ENCODE measurements around the gene KIF25.
"Not testable (repeated sequence)": the region's sequence is repeated elsewhere in the genome, so short reads cannot be mapped to it uniquely, and the experiment has no call there.

Gene KIF25

DNA sequence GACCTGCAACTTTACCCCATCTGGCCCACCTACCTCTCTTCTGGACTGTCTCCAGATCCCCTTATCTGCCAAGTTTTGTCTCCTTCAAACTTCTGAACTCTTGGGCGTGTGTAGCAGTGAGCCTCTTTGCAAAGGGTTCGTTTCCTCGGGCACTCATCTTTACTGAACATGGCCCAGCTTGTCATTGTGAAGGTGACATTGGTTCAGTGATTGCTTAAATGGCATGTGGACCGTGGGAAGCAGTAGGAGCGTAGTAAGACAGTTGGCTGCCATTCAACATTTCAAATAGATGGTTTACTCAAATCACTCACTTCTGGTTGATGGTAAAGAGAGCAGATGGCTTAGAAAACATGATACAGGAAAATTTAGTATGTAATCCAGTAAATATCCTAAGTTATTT, 34.8 kb upstream of the KIF25 start:
- Histone ChIP-seq H3K4me1 (ENCODE audit: insufficient read depth, low read length) (no peaks in the 10 kb centered on the region), H3K4me3 (ENCODE audit: low read depth in 1 of 2, low read length in 2 of 2) (no peak overlapping the region), H3K9me3 (ENCODE audit: low read length) (no peaks in the 10 kb centered on the region), H3K27me3 (ENCODE audit: control insufficient read depth in 1 of 2, insufficient read depth in 2 of 2, low read length in 2 of 2) (no peaks in the 10 kb centered on the region), H3K9ac (ENCODE audit: low read length) (no peak overlapping the region), H3K36me3 (ENCODE audit: insufficient read depth, low read length) (peaks cover 33% of the 10 kb centered on the region), H3K27ac (ENCODE audit: low read depth, low read length) (no peak overlapping the region)

DNA sequence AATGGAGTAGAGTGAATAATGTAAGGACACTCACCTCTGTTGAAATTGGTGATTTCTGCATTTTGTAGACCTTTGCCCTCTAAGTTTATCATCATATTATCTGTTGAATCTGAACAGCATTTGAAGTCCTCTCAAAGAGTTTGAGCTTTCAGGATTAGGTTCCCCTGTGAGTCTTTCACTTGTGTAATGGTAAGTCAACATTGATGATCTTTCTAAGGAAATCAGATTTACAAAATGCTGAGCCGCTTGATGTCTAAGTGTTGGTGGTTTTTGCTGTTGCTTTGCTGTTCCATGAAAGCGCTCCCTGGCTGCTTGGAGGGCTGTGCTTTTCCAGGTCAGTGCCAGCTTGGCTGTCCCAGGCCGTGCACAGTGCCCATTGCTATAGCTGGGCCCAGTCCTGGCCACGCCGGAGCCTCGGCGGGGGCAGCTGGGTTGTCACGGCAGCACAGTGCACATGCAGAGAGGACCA, 33.8 kb upstream of the KIF25 start:
- no peak overlapping the region for H3K27ac ChIP-seq (ENCODE audit: low read depth, low read length)
- no peaks in the 10 kb centered on the region for H3K27me3 ChIP-seq (ENCODE audit: control insufficient read depth in 1 of 2, insufficient read depth in 2 of 2, low read length in 2 of 2)
- no peaks in the 10 kb centered on the region for H3K4me1 ChIP-seq (ENCODE audit: insufficient read depth, low read length)
- H3K4me3 ChIP-seq (ENCODE audit: low read depth in 1 of 2, low read length in 2 of 2): no peak overlapping the region
- H3K9ac ChIP-seq (ENCODE audit: low read length): no peak overlapping the region
- H3K36me3 ChIP-seq (ENCODE audit: insufficient read depth, low read length): peaks cover 31% of the 10 kb centered on the region
- H3K9me3 ChIP-seq (ENCODE audit: low read length): no peaks in the 10 kb centered on the region

DNA sequence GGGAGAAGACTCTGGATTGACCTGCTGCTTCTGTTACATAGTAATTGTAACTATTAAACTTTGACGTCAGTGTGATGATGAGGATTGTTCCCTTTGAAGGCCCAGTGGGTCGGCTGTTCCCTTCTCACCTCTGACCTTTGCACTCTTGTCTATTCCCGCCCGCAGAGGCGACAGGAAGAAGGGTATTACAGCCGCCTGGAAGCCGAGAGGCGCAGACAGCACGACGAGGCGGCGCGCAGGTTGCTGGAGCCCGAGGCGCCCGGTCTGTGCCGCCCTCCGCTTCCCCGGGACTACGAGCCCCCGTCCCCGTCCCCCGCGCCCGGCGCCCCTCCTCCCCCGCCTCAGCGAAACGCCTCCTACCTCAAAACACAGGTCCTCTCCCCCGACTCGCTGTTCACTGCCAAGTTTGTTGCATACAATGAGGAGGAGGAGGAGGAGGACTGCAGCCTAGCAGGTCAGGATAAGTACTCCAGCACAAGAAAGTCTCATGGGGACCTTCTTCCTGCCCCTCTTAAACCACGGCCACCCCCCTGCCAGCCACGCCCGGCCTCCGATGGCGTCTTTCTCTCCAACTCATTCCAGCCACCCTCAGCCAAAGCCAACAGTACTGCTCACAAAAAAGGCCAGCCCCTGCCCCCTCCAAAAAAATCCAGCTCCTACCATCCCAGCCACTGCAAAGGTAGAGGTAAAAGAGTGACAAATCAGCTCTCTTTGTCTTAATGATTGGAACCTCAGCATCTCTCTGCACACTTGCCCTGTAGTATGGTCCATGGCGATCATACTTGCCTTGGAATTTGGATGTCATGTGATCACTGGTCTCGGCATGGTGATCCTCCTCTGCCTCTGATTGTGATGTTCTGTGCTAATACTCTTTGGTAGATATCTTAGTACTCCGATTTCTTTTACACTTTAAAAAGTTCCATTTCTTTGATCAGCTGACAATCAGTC, 31.6 kb upstream of the KIF25 start:
- H3K4me3 ChIP-seq (ENCODE audit: low read depth in 1 of 2, low read length in 2 of 2): no peak overlapping the region
- H3K36me3 ChIP-seq (ENCODE audit: insufficient read depth, low read length): peaks cover 48% of the 10 kb centered on the region
- H3K27ac ChIP-seq (ENCODE audit: low read depth, low read length): no peak overlapping the region
- H3K4me1 ChIP-seq (ENCODE audit: insufficient read depth, low read length): no peaks in the 10 kb centered on the region
- no peaks in the 10 kb centered on the region for H3K9me3 ChIP-seq (ENCODE audit: low read length)
- H3K9ac ChIP-seq (ENCODE audit: low read length): no peak overlapping the region
- no peaks in the 10 kb centered on the region for H3K27me3 ChIP-seq (ENCODE audit: control insufficient read depth in 1 of 2, insufficient read depth in 2 of 2, low read length in 2 of 2)

DNA sequence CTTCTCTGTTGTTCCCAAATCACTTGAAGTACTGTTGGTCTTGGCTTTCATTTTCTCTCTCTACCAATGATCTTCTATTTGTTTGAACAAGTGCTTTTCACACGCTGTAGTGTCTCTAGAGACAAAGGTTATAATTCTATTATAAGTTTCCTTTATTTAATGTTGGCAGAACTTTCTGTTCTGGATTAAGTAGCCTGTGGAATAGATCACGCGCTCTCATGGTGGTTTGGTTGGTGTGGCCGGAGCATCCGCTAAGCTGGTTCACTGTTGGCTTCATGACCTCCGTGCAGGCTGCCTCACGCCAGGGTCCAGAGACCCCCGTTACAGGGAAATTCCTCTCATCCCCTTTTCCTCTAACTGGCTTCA, 30.9 kb upstream of the KIF25 start:
- no peaks in the 10 kb centered on the region for H3K4me1 ChIP-seq (ENCODE audit: insufficient read depth, low read length)
- no peak overlapping the region for H3K27ac ChIP-seq (ENCODE audit: low read depth, low read length)
- H3K4me3 ChIP-seq (ENCODE audit: low read depth in 1 of 2, low read length in 2 of 2): no peak overlapping the region
- peaks cover 48% of the 10 kb centered on the region for H3K36me3 ChIP-seq (ENCODE audit: insufficient read depth, low read length)
- no peak overlapping the region for H3K9ac ChIP-seq (ENCODE audit: low read length)
- no peaks in the 10 kb centered on the region for H3K27me3 ChIP-seq (ENCODE audit: control insufficient read depth in 1 of 2, insufficient read depth in 2 of 2, low read length in 2 of 2)
- H3K9me3 ChIP-seq (ENCODE audit: low read length): no peaks in the 10 kb centered on the region

DNA sequence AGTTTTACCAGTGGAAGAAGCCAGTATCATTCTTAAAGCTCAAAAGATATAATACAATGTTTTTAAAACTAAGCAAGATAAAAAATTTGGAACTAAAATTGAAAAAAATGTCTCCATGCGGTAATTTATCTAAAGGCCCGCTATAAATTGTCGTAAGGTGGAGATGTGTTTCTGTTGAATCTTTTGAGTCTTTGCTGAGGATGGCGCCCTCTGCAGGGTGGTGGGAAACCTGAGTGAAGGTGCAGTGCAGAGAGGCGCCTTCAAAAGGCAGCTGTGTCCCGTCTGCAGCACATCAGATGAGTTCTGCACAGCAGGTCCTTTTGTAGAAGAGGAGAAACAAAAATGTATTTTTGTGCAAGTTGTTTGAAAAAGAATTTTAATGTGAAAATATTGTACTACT, 29.4 kb upstream of the KIF25 start:
- no peaks in the 10 kb centered on the region for H3K4me1 ChIP-seq (ENCODE audit: insufficient read depth, low read length)
- no peaks in the 10 kb centered on the region for H3K27me3 ChIP-seq (ENCODE audit: control insufficient read depth in 1 of 2, insufficient read depth in 2 of 2, low read length in 2 of 2)
- no peak overlapping the region for H3K27ac ChIP-seq (ENCODE audit: low read depth, low read length)
- H3K4me3 ChIP-seq (ENCODE audit: low read depth in 1 of 2, low read length in 2 of 2): no peak overlapping the region
- peaks cover 41% of the 10 kb centered on the region for H3K36me3 ChIP-seq (ENCODE audit: insufficient read depth, low read length)
- no peak overlapping the region for H3K9ac ChIP-seq (ENCODE audit: low read length)
- no peaks in the 10 kb centered on the region for H3K9me3 ChIP-seq (ENCODE audit: low read length)

DNA sequence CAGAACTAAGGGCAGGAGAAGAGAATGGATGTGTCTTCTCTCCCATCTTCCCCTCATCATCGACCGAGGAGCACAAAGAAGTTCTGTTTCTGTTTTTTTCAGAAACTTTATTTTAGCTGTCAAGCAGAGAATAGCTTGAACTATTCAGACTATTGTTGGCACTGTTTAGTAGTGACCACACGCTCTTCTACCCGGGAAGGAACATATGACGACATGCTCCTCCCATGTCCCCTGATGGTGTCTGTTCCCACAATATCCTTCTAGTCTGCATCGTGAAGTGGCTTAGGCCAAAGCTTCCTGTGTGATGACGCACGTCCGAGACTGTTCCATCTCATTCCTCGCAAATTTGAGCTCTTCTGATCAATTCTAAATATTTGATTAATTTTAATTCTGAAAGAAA, 27.2 kb upstream of the KIF25 start:
- H3K27me3 ChIP-seq (ENCODE audit: control insufficient read depth in 1 of 2, insufficient read depth in 2 of 2, low read length in 2 of 2): no peaks in the 10 kb centered on the region
- no peaks in the 10 kb centered on the region for H3K4me1 ChIP-seq (ENCODE audit: insufficient read depth, low read length)
- no peak overlapping the region for H3K27ac ChIP-seq (ENCODE audit: low read depth, low read length)
- no peak overlapping the region for H3K9ac ChIP-seq (ENCODE audit: low read length)
- peaks cover 34% of the 10 kb centered on the region for H3K36me3 ChIP-seq (ENCODE audit: insufficient read depth, low read length)
- H3K9me3 ChIP-seq (ENCODE audit: low read length): no peaks in the 10 kb centered on the region
- H3K4me3 ChIP-seq (ENCODE audit: low read depth in 1 of 2, low read length in 2 of 2): no peak overlapping the region

DNA sequence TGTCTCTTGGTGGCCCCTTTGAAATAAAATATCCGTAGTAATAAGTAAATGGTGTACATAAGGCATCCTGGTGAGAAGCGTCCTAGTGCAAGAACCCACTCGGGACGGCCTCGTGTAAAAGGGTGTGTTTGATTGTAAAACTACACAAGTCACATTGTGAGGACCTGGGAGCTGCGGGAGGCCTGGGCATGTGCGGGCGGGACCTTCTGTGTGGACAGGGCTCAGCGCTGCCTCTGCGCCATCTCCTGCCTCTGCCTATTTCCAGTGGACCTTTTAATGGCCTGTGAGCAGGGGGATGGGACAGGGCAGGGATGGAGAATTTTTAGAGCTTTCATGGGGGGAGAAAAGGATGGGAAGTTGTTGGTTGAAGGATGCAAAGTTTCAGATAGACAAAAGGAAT, 25.3 kb upstream of the KIF25 start:
- Histone ChIP-seq H3K27ac (ENCODE audit: low read depth, low read length) (no peak overlapping the region), H3K4me3 (ENCODE audit: low read depth in 1 of 2, low read length in 2 of 2) (no peak overlapping the region), H3K9me3 (ENCODE audit: low read length) (no peaks in the 10 kb centered on the region), H3K4me1 (ENCODE audit: insufficient read depth, low read length) (no peaks in the 10 kb centered on the region), H3K27me3 (ENCODE audit: control insufficient read depth in 1 of 2, insufficient read depth in 2 of 2, low read length in 2 of 2) (no peaks in the 10 kb centered on the region), H3K36me3 (ENCODE audit: insufficient read depth, low read length) (peaks cover 18% of the 10 kb centered on the region), H3K9ac (ENCODE audit: low read length) (no peak overlapping the region)

DNA sequence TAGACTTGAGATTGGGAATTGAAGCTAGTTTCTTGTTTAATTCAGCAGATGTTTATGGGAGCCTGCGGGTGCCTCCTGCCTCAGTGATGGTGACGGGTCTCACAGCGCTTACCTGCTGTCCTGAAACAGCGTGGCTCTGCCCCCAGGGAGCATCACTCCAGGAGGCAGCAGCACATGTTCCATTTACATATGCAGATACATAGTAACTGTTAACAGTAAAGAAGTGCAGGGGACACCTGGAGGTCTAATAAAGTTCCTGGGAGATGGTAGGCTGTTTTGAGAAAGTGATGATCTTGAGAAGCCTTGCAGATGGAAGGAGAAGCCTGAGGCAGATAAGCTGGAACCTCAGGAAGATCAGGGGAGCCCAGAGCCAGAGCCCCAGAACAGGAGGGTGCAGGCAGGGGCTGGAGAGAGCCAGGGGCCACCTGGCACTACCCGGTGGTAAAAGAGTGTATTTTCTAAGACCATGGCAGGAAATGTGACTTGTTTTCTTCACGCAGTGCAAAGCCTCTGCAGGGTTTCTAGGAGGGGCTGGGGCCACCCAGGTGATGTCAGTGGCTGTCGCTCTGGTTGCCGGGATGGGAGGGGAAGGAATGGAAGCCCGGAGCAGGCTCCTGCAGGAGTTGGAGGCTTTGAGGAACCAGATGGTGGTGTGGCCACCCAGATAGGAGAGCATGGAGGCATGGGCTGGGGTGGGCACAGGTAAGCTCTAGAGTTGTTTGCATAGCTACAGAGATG, 24.2 kb upstream of the KIF25 start:
- H3K9ac ChIP-seq (ENCODE audit: low read length): no peak overlapping the region
- H3K27me3 ChIP-seq (ENCODE audit: control insufficient read depth in 1 of 2, insufficient read depth in 2 of 2, low read length in 2 of 2): no peaks in the 10 kb centered on the region
- H3K9me3 ChIP-seq (ENCODE audit: low read length): no peaks in the 10 kb centered on the region
- peaks cover 18% of the 10 kb centered on the region for H3K36me3 ChIP-seq (ENCODE audit: insufficient read depth, low read length)
- no peak overlapping the region for H3K27ac ChIP-seq (ENCODE audit: low read depth, low read length)
- H3K4me3 ChIP-seq (ENCODE audit: low read depth in 1 of 2, low read length in 2 of 2): no peak overlapping the region
- no peaks in the 10 kb centered on the region for H3K4me1 ChIP-seq (ENCODE audit: insufficient read depth, low read length)

DNA sequence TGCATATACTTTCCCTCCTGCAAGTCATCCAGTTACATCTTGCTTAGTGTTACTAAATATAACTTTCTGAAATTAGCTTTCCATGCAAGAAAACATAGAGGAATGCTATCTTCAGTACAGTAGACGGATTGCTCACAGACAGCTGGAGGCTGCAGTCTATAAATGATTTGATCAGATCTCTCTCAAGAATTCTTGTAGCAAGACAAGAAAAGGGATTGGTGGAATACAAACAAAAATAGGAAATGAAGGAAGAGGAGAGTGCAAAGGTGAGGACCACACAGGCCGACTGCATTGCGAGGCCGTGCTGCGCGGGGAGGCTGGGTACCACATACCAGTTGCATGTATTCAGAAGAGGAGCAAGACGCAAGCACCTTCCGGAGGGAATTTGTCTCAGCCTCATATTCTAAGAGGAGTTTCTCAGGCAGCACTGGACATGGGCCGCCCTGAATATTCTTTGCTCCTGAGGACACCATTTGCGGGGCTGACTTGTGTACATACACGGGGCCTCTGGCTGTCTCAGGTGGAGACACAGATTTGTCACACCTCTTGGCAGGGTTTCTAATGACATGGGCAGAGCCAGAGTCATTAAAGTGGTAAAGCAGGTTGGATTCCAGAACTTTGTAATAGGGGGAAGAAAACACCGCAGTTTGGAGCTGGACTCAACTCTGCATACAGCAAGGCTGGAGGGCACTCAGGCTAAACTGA, 22.7 kb upstream of the KIF25 start:
- Histone ChIP-seq H3K9ac (ENCODE audit: low read length) (no peak overlapping the region), H3K27ac (ENCODE audit: low read depth, low read length) (no peak overlapping the region), H3K27me3 (ENCODE audit: control insufficient read depth in 1 of 2, insufficient read depth in 2 of 2, low read length in 2 of 2) (no peaks in the 10 kb centered on the region), H3K4me1 (ENCODE audit: insufficient read depth, low read length) (no peaks in the 10 kb centered on the region), H3K9me3 (ENCODE audit: low read length) (no peaks in the 10 kb centered on the region), H3K36me3 (ENCODE audit: insufficient read depth, low read length) (peaks cover 6% of the 10 kb centered on the region), H3K4me3 (ENCODE audit: low read depth in 1 of 2, low read length in 2 of 2) (no peak overlapping the region)

DNA sequence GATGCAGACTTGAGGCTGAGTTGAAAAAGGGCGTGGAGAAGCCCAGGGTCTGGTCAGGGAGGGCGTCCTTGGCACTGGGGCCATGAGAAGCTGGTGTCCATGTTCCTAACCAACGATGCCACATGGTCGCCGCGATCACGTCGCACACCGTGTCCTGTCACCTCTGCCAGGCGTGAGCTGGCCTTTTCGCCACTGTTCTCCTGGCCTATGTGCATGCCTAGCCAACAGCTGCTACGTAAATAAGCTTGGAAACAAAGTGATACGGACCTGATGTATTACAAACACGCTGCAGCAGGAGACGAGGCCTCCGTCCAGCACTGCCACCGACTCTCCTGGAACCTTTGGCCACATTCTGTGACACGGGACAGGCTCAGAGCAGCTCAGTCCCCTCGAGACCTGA, 22.0 kb upstream of the KIF25 start:
- Histone ChIP-seq H3K4me3 (ENCODE audit: low read depth in 1 of 2, low read length in 2 of 2) (no peak overlapping the region), H3K27ac (ENCODE audit: low read depth, low read length) (no peak overlapping the region), H3K27me3 (ENCODE audit: control insufficient read depth in 1 of 2, insufficient read depth in 2 of 2, low read length in 2 of 2) (no peaks in the 10 kb centered on the region), H3K36me3 (ENCODE audit: insufficient read depth, low read length) (no peaks in the 10 kb centered on the region), H3K9me3 (ENCODE audit: low read length) (no peaks in the 10 kb centered on the region), H3K4me1 (ENCODE audit: insufficient read depth, low read length) (no peaks in the 10 kb centered on the region), H3K9ac (ENCODE audit: low read length) (no peak overlapping the region)

DNA sequence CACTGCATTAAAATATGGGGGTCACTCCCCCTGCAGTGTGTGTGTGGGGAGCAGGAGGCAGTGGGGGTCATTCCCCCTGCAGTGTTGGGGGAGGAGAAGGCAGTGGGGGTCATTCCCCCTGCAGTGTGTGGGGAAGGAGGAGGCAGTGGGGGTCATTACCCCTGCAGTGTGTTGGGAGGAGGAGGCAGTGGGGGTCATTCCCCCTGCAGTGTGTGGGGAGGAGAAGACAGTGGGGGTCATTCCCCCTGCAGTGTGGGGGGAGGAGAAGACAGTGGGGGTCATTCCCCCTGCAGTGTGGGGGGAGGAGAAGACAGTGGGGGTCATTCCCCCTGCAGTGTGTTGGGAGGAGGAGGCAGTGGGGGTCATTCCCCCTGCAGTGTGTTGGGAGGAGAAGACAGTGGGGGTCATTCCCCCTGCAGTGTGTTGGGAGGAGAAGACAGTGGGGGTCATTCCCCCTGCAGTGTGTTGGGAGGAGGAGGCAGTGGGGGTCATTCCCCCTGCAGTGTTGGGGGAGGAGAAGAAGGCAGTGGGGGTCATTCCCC, 21.3 kb upstream of the KIF25 start:
- not testable (repeated sequence) for H3K27ac ChIP-seq (ENCODE audit: low read depth, low read length); H3K9me3 ChIP-seq (ENCODE audit: low read length); H3K27me3 ChIP-seq (ENCODE audit: control insufficient read depth in 1 of 2, insufficient read depth in 2 of 2, low read length in 2 of 2); H3K9ac ChIP-seq (ENCODE audit: low read length); H3K4me3 ChIP-seq (ENCODE audit: low read depth in 1 of 2, low read length in 2 of 2); H3K36me3 ChIP-seq (ENCODE audit: insufficient read depth, low read length); H3K4me1 ChIP-seq (ENCODE audit: insufficient read depth, low read length)
